ENCODE measurements around the gene RALGPS2. TPM values are rescaled to one million over a fixed set of nuclear protein-coding genes. Genes with fewer than 3 reads are reported as not detected.

Gene RALGPS2
- total and polyA plus RNA-seq, 9 of the 15 experiments (the other 6 are each of a cell fraction or from before 2014, with no cell fraction given): 0.28 to 6.5 (median 2.6) TPM

GRCh38 chr1:178733972-178734371 is 8.9 kb downstream of the RALGPS2 start:
- TF ChIP-seq ZNF41 (CRISPR knock-in tag; conservative IDR thresholded peaks at IDR 0.05): no peak
- TF ChIP-seq CTCF (IDR thresholded peaks at IDR 0.05 in 2 of 3, conservative IDR thresholded peaks at IDR 0.05 in 1 of 3; ENCODE audit: insufficient read depth in 2 of 3, low read depth in 1 of 3, low read length in 3 of 3): peak in 2 of 3 experiments; percentile 16 to 18; a peak in 1 of 6 replicates
- ChIA-PET POLR2A (interaction anchor here (1.0 kb wide), 1 partner anchor 11 kb away, joined by 4 read pairs; no protein-coding TSS in a partner anchor), CTCF (ENCODE audit: low intra/inter-chr PET ratio) (no interaction called here)
- ATAC-seq: peak; percentile 36; the same call in 2 of the 3 replicates
- in situ Hi-C loops (cut with MboI) (no loop called here), intact Hi-C loops (cut with micrococcal nuclease) (no loop called here)
- no peak for FAIRE-seq
- no peaks in the 10 kb centered on the region for H3K9me1 ChIP-seq (ENCODE audit: control insufficient read depth, insufficient read depth, low read length)
- H3K4me2 ChIP-seq (ENCODE audit: insufficient read depth, low read length): no peak overlapping the region
- H3K36me3 ChIP-seq (ENCODE audit: control insufficient read depth, insufficient read depth, low read length): no peaks in the 10 kb centered on the region
- 4% methylated on average over 5 of the region's 5 CpGs for WGBS (ENCODE audit: insufficient coverage, low coverage, missing lambda C conversion rate)
- no peak overlapping the region for H3K9ac ChIP-seq (ENCODE audit: insufficient read depth in 1 of 2, low read depth in 2 of 2, low read length in 2 of 2)
- BruUV-seq (replicated peaks): no TSS peak
- H3K4me3 ChIP-seq: no peak overlapping the region
- no peaks in the 10 kb centered on the region for H3K79me2 ChIP-seq (ENCODE audit: control insufficient read depth, insufficient read depth, low read length)
- H3K4me1 ChIP-seq (replicated peaks in 1 of 2; ENCODE audit: control insufficient read depth in 2 of 2, insufficient read depth in 2 of 2, low read length in 2 of 2): no peaks in the 10 kb centered on the region
- no peak overlapping the region for H3K27ac ChIP-seq (ENCODE audit: extremely low read depth, low read depth, low read length)
- no peaks in the 10 kb centered on the region; a peak in 1 of 5 replicates for H3K27me3 ChIP-seq (ENCODE audit: control insufficient read depth in 2 of 2, insufficient read depth in 2 of 2, low read length in 2 of 2)
- H2AFZ ChIP-seq (ENCODE audit: low read depth, low read length): no peak overlapping the region
- H4K20me1 ChIP-seq (replicated peaks; ENCODE audit: control insufficient read depth, insufficient read depth, low read length): no peaks in the 10 kb centered on the region
- no peak for DNase-seq (ENCODE audit: extremely low read depth in 1 of 4, low spot score in 3 of 4)
- no peaks in the 10 kb centered on the region for H3K9me3 ChIP-seq (replicated peaks; ENCODE audit: control insufficient read depth, insufficient read depth, low read depth, low read length)

GRCh38 chr1:178738780-178739179 is 13.7 kb downstream of the RALGPS2 start:
- H3K4me1 ChIP-seq (replicated peaks in 1 of 2; ENCODE audit: control insufficient read depth in 2 of 2, insufficient read depth in 2 of 2, low read length in 2 of 2): no peaks in the 10 kb centered on the region
- H2AFZ ChIP-seq (ENCODE audit: low read depth, low read length): no peak overlapping the region
- no peak overlapping the region for H3K4me3 ChIP-seq
- ATAC-seq (no peak), DNase-seq (ENCODE audit: extremely low read depth in 1 of 4, low spot score in 3 of 4) (no peak), FAIRE-seq (no peak)
- no peak overlapping the region for H3K9ac ChIP-seq (ENCODE audit: insufficient read depth in 1 of 2, low read depth in 2 of 2, low read length in 2 of 2)
- no peaks in the 10 kb centered on the region for H3K9me1 ChIP-seq (ENCODE audit: control insufficient read depth, insufficient read depth, low read length)
- H3K4me2 ChIP-seq (ENCODE audit: insufficient read depth, low read length): no peak overlapping the region
- 9% methylated on average over 1 of the region's 1 CpG for WGBS (ENCODE audit: insufficient coverage, low coverage, missing lambda C conversion rate)
- intact Hi-C loops (cut with micrococcal nuclease): no loop called here
- H3K27ac ChIP-seq (ENCODE audit: extremely low read depth, low read depth, low read length): no peak overlapping the region
- CTCF ChIA-PET (ENCODE audit: low intra/inter-chr PET ratio): no interaction called here
- TF ChIP-seq C11orf30 (IDR thresholded peaks at IDR 0.05; ENCODE audit: low read depth): peak; percentile 59; the same call in 1 of the 2 replicates
- no peak for TF ChIP-seq POLR2AphosphoS2 (IDR thresholded peaks at IDR 0.05; ENCODE audit: low read length)
- TF ChIP-seq MAFG (tag; conservative IDR thresholded peaks at IDR 0.05): peak; percentile 49; the same call in 1 of the 2 replicates
- TF ChIP-seq ARID3A (IDR thresholded peaks at IDR 0.05; ENCODE audit: borderline replicate concordance, low read depth, low read length): no peak
- TF ChIP-seq ZNF316 (IDR thresholded peaks at IDR 0.05): peak; percentile 77
- POLR2A ChIA-PET: interaction anchor here (1.1 to 3.5 kb wide), 2 partner anchors 11 to 17 kb away, joined by 3 to 13 read pairs; no protein-coding TSS in a partner anchor
- no peaks in the 10 kb centered on the region for H4K20me1 ChIP-seq (replicated peaks; ENCODE audit: control insufficient read depth, insufficient read depth, low read length)
- H3K79me2 ChIP-seq (ENCODE audit: control insufficient read depth, insufficient read depth, low read length): no peaks in the 10 kb centered on the region
- H3K9me3 ChIP-seq (replicated peaks; ENCODE audit: control insufficient read depth, insufficient read depth, low read depth, low read length): no peaks in the 10 kb centered on the region
- BruUV-seq (replicated peaks): no TSS peak
- in situ Hi-C loops (cut with MboI): no loop called here
- no peaks in the 10 kb centered on the region; a peak in 1 of 5 replicates for H3K27me3 ChIP-seq (ENCODE audit: control insufficient read depth in 2 of 2, insufficient read depth in 2 of 2, low read length in 2 of 2)
- H3K36me3 ChIP-seq (ENCODE audit: control insufficient read depth, insufficient read depth, low read length): no peaks in the 10 kb centered on the region
